D341Med (cell line): ENCODE data around the gene MCM5.
A peak's percentile ranks its signal among the peaks of the same experiment; 100 is the strongest.

Experiments used
- DNase-seq: peaks from one replicate; pipeline ENCODE4 v3.0.0; 2012; ENCODE audit warnings: low spot score

MCM5 gene

GRCh38 chr22:35403356-35403755 lies 3.4 kb downstream of the MCM5 start:
- DNase-seq: no peak

GRCh38 chr22:35404176-35404575 lies 4.2 kb downstream of the MCM5 start:
- no peak for DNase-seq

DNA sequence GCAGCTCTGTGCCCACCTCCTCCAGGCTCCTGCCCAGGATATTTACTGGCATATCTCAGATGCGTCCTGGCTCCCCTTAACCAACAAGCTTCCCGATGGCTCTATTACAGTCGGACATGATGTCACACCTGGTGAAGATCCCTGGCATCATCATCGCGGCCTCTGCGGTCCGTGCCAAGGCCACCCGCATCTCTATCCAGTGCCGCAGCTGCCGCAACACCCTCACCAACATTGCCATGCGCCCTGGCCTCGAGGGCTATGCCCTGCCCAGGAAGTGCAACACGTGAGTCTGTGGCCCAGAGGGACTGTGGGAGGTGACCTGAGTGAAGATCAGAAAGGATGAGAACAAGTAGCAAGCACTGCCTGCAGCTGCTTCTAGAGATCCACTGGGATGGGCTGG lies 6.5 kb downstream of the MCM5 start:
- DNase-seq: no peak

GRCh38 chr22:35407362-35407761 lies 7.4 kb downstream of the MCM5 start:
- DNase-seq: no peak

DNA sequence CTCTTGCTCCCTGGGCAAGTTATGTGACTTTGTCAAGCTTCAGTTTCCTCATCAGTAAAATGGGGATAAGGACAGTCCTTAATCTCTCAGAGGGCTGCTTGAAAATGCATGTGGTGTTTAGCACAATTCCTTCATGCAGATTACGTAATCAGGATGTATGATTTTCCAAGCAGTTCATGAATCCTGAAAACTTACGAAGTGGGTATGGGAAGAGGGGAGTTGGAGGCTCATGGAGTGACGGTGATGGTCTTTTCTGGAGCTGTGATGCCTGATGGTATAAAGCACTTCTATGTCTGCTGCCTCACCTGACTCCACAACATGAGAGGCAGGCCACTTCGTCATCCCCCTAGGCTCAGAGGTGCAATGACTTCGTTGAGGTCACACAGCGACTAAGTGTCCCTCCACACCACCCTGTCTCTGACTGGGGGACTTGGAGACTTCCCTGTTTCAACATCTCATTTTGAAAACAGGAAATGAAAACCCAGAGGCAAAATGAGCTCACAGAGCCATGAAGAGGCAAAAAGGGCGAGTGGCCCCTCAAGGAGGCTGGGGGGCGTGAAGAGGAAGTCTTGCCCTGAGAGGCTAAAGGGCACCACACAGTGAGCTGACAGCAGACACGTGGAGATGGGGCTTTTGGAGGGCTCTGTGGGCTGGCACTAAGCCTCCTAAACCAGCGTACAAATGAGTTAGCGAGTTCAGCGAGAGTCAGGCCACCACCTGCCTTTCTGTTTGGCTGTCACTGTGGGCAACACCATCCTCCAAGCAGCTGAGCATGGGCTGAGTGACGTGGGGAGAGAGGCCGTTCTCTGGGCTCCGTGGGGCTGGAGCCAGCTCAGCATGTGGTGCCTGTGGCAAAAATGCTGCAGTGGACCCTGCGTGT lies 10.1 kb downstream of the MCM5 start:
- no peak for DNase-seq

- DNase-seq: no peak
Measured at GRCh38 chr22:35410663-35411034, 10.7 kb downstream of the MCM5 start.

DNA sequence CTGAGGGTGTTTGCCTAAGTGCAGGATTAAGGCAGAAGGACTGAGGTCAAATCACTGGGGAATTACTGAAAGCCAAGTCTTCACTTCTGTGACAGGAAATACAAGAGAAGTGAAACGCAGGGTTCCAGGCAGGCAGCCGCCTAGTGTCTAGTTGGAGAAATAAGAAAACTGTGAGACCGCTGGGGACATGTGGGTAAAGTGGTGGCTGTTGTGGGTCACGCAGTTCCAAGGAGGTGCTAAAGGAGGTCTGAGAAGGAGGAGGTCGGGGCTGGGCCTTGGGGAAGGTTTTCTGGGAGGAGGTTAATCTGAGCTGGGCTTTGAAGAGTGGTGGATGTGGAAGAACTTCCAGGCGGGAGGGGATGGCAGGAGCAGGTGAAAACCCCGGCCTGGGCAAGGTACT lies 11.2 kb downstream of the MCM5 start:
- no peak for DNase-seq

GRCh38 chr22:35413624-35414023 lies 13.7 kb downstream of the MCM5 start:
- DNase-seq: no peak

GRCh38 chr22:35417606-35418005 lies 17.7 kb downstream of the MCM5 start:
- no peak for DNase-seq

DNA sequence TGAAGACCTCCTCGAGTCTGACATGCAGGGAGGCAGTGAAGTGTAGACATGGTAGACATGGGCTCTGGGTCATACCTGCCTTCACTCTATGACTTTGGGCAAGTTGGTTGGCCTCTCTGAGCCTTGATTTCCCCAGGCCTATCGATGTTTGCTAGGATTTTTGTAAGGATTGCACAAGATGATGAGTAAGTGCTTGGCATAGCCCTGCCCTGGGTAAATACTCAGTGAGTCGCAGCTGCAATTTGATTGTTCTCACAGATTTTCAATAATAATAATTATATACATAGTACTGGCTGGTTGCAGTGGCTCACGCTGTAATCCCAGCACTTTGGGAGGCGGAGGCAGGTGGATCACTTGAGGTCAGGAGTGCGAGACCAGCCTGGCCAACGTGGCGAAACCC lies 18.1 kb downstream of the MCM5 start:
- no peak for DNase-seq

- no peak for DNase-seq
Measured at GRCh38 chr22:35418731-35419130, 18.8 kb downstream of the MCM5 start.

GRCh38 chr22:35419756-35420155 lies 19.8 kb downstream of the MCM5 start:
- no peak for DNase-seq

GRCh38 chr22:35421121-35421520 lies 21.2 kb downstream of the MCM5 start:
- no peak for DNase-seq

GRCh38 chr22:35422145-35422544 lies 22.2 kb downstream of the MCM5 start:
- no peak for DNase-seq

DNA sequence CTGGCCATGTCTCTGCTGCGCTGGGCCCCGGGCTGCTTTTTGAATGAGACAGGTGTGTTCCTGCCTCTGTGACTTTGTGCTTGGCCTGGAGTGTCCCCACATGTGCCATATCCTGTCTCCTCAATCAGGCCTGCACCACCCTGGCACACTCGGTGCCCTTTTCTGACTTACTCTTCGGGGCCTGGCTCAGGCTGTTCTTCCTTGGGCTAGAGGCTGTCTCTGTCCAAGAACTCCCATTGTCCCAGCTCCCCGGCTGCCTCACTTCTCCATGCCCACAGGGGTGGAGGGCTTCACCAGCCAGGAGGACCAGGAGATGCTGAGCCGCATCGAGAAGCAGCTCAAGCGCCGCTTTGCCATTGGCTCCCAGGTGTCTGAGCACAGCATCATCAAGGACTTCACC lies 23.0 kb downstream of the MCM5 start:
- DNase-seq: no peak

GRCh38 chr22:35424081-35424480 lies 24.1 kb downstream of the MCM5 start:
- DNase-seq: no peak

DNA sequence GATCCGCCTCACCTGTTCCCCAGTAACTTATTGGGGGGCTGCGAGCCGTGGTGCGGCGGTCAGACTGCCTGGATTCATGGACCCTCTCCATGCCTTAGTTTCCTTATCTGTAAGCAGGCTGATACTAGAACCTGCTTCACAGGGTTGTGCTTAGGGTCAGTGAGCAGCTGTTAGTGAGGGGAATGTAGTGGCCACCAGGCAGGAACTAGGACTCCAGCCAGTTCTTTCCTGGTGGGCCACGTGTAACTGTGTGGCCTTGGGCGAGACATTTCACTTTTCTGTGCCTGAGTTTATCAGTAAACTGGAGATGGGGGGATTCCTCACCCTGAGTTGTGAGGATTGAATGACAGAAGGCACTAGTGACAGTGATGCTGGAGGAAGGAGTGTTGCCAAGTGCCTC lies 24.8 kb downstream of the MCM5 start:
- DNase-seq: no peak

GRCh38 chr22:35425546-35425945 lies 25.6 kb downstream of the MCM5 start:
- no peak for DNase-seq

- DNase-seq: no peak
Measured at GRCh38 chr22:35425971-35426800, 26.2 kb downstream of the MCM5 start.

- DNase-seq: no peak
Measured at GRCh38 chr22:35426801-35427140, 26.8 kb downstream of the MCM5 start.

DNA sequence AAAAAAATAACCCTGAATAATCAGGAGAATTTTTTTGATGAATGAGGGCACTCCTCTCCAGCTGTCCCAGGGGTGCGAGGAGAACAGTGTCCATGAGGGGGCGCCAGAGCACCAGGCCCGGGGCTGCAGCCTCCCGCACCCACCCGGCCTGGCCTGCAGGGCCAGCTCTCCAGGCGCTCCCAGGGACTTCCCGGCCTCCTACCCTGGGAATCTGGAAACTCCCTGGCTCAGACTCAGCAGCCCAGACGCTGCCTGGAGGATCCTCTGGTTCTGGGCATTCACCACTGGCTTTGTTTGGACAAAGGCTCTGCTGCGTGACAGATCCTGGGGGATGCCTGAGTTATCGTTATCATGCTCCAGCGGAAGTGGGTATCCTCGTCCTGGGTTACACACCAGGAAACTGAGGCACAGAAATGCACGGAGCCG lies 31.0 kb downstream of the MCM5 start:
- DNase-seq: peak; percentile 96

- no peak for DNase-seq
Measured at GRCh38 chr22:35431483-35432227, 31.7 kb downstream of the MCM5 start.
